Tibial nerve (tissue), 4 donors: ENCODE results near the gene HOPX. TPM values are rescaled to one million over a fixed set of nuclear protein-coding genes. Genes with fewer than 3 reads are reported as not detected.
"Not testable (repeated sequence)": the region's sequence is repeated elsewhere in the genome, so short reads cannot be mapped to it uniquely, and the experiment has no call there.

ENCODE experiments used
- DNase-seq, 2 donors: peaks; one replicate each; pipeline ENCODE4 v3.0.0-alpha.2; 2019; ENCODE audit warnings: low spot score in 2 of 2
- H3K27ac ChIP-seq, 4 donors: fragments of 200-600 bp; sonication (generic) in 3 of 4; one replicate each; pipeline ENCODE4 v1.5.1; 2017 to 2019; ENCODE audit warnings: mild to moderate bottlenecking in 1 of 4
- H3K27me3 ChIP-seq, 2 donors: fragments of 200-600 bp; sonication (generic) in 1 of 2; one replicate each; pipeline versions ENCODE4 v1.5.1 to v1.6.0; 2017 to 2019
- H3K36me3 ChIP-seq, 3 donors: fragments of 200-600 bp; sonication (generic); one replicate each; pipeline ENCODE4 v1.5.1; 2018 to 2019
- H3K4me1 ChIP-seq, 4 donors: fragments of 200-600 bp; sonication (generic) in 3 of 4; one replicate each; pipeline ENCODE4 v1.5.1; 2017 to 2019
- H3K4me3 ChIP-seq, 4 donors: fragments of 200-600 bp; sonication (generic) in 3 of 4; one replicate each; pipeline ENCODE4 v1.5.1; 2017 to 2019; ENCODE audit warnings: mild to moderate bottlenecking in 1 of 4, moderate library complexity in 1 of 4
- H3K9me3 ChIP-seq, 4 donors: fragments of 200-600 bp; sonication (generic) in 3 of 4; one replicate each; pipeline ENCODE4 v1.5.1; 2017 to 2019
- EP300 ChIP-seq, 2 donors: sonication (generic); formaldehyde crosslinking; IDR thresholded peaks; one replicate each; pipeline ENCODE4 v1.6.1; 2017; ENCODE audit warnings: antibody characterized with exemption in 2 of 2, mild to moderate bottlenecking in 1 of 2
- POLR2A ChIP-seq, 2 donors: fragments of 450-650 bp; IDR thresholded peaks; one replicate each; pipeline ENCODE4 v1.6.1; 2017; ENCODE audit warnings: antibody characterized with exemption in 2 of 2, mild to moderate bottlenecking in 2 of 2, moderate library complexity in 2 of 2
- WGBS, 2 donors: methylation state at CpG; one replicate each; pipeline ENCODE4 v1.1.5; 2018; 5-methylcytosine and 5-hydroxymethylcytosine counted together
- total RNA-seq, 4 donors: library from RNA; depleted of rRNA; stranded (reverse); fragments of >200 nt; gene quantifications; one replicate each; pipeline ENCODE4 v1.1.0, GENCODE V29; 2016
- TF ChIP-seq, protein P1 (sequence below), 5 experiments: fragments of 200-600 bp in 3 of 5; fragments of 450-650 bp in 2 of 5; sonication (generic) in 3 of 5; IDR thresholded peaks; one replicate each; pipeline ENCODE4 v1.5.1; 2016 to 2019; ENCODE audit warnings: antibody characterized with exemption in 5 of 5, mild to moderate bottlenecking in 3 of 5, moderate library complexity in 2 of 5

The HOPX gene
- total RNA-seq, 4 donors from 2014 or later, result 0.63 to 2.7 (median 1.9) TPM

DNA sequence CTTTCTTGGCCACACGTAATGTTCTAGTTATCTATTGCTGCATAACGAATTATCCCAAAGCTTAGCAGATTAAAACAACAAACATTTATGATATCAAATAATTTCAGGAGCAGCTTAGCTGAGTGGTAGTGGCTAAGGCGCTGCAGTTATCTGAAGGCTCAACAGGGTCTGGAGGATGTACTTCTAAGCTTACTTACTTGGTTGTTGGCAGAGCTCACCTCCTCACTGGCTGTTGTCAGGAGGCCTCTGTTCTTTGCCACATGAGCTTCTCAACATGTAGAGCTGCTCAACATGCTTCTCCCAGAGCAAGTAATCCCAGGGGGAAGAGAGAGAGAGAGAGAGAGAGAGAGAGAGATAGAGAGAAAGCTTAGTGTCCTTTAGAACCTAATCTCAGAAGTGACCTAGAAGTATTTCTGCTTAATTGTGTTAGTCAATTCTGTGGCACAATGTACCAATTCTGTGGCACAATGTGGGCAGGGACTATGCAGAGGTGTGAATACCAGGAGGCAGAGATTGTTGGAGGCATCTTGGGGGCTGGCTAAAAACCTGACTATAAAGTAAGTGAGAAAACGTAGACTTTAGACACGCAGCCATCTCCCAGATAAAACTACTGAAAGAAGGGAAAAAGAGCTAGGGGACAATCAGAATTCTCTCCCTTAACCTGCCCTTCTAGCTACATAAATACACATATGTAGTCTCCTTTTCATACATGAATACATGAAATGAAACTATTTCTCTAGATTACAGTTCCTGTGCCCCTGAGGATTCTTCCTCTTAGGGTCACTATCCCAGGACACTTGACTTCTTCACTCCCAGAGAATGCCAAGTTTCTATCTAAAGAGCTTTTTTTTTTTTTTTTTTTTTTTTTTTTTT lies 40.2 kb downstream of the HOPX start:
- no peak overlapping the region for H3K4me3 ChIP-seq
- no peak overlapping the region for H3K27ac ChIP-seq
- no peak for DNase-seq
- no peaks in the 10 kb centered on the region for H3K4me1 ChIP-seq
- no peaks in the 10 kb centered on the region for H3K27me3 ChIP-seq
- TF ChIP-seq POLR2A (IDR thresholded peaks at IDR 0.05) (no peak), EP300 (IDR thresholded peaks at IDR 0.05) (no peak)
- TF ChIP-seq, protein P1, sequence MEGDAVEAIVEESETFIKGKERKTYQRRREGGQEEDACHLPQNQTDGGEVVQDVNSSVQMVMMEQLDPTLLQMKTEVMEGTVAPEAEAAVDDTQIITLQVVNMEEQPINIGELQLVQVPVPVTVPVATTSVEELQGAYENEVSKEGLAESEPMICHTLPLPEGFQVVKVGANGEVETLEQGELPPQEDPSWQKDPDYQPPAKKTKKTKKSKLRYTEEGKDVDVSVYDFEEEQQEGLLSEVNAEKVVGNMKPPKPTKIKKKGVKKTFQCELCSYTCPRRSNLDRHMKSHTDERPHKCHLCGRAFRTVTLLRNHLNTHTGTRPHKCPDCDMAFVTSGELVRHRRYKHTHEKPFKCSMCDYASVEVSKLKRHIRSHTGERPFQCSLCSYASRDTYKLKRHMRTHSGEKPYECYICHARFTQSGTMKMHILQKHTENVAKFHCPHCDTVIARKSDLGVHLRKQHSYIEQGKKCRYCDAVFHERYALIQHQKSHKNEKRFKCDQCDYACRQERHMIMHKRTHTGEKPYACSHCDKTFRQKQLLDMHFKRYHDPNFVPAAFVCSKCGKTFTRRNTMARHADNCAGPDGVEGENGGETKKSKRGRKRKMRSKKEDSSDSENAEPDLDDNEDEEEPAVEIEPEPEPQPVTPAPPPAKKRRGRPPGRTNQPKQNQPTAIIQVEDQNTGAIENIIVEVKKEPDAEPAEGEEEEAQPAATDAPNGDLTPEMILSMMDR (IDR thresholded peaks at IDR 0.05), result no peak
- H3K36me3 ChIP-seq, result no peaks in the 10 kb centered on the region
- 77 to 84% methylated on average over 5 of the region's 5 CpGs for WGBS, 2 donors
- peaks cover 0 to 1% (median 0%) of the 10 kb centered on the region in 4 donors for H3K9me3 ChIP-seq

DNA sequence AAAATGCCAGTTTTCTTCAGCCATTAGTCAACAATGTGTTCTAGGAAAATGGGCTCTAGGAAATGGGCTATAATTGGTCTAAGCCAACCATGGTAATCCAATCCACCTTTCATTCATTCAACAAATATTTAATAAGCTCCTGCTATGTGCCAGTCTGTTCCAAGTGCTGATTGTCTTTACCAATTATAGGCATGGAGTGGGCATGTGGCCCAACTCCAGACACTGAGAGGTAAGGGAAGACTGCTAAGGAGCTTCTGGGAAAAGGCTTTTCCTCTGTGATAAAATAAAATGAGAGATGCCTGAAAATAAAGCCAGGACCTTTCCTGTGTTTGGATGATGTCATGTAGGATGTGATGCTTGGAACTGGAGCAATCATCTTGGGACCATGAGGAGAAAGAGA lies 43.3 kb downstream of the HOPX start:
- TF ChIP-seq EP300 (IDR thresholded peaks at IDR 0.05), result no peak
- TF ChIP-seq, protein P1 (IDR thresholded peaks at IDR 0.05), result no peak
- TF ChIP-seq POLR2A (IDR thresholded peaks at IDR 0.05), result no peak
- peaks cover 0 to 3% (median 0%) of the 10 kb centered on the region in 4 donors for H3K9me3 ChIP-seq
- H3K27me3 ChIP-seq, result no peaks in the 10 kb centered on the region
- DNase-seq, result no peak
- H3K36me3 ChIP-seq, result no peaks in the 10 kb centered on the region
- no peak overlapping the region for H3K27ac ChIP-seq
- no peaks in the 10 kb centered on the region for H3K4me1 ChIP-seq
- no peak overlapping the region for H3K4me3 ChIP-seq

DNA sequence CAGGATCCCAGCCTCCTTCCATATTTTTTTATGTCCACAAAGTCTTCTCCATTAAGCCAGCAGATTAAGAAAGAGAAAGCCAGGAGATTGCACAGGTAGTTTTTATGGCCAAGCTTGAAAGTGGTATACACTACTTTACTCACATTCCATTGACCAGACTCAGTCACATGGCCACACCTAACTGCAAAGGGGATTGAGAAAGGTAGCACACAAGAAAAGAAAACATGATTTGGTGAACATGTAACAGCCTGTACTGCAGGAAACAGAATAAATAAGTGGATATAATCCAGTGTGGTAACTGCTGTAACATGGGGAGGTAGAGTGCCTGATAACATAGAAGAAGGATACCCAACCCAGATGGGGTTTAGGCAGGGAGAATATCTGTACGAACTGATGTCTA lies 43.9 kb downstream of the HOPX start:
- Histone ChIP-seq H3K36me3 (no peaks in the 10 kb centered on the region), H3K9me3 (peaks cover 0 to 3% (median 0%) of the 10 kb centered on the region in 4 donors), H3K4me3 (no peak overlapping the region), H3K27me3 (no peaks in the 10 kb centered on the region), H3K4me1 (no peaks in the 10 kb centered on the region), H3K27ac (no peak overlapping the region)
- WGBS, 2 donors, result 84 to 87% methylated on average over 1 of the region's 1 CpG
- no peak for DNase-seq
- TF ChIP-seq, protein P1 (IDR thresholded peaks at IDR 0.05), result no peak
- TF ChIP-seq POLR2A (IDR thresholded peaks at IDR 0.05) (no peak), EP300 (IDR thresholded peaks at IDR 0.05) (no peak)

DNA sequence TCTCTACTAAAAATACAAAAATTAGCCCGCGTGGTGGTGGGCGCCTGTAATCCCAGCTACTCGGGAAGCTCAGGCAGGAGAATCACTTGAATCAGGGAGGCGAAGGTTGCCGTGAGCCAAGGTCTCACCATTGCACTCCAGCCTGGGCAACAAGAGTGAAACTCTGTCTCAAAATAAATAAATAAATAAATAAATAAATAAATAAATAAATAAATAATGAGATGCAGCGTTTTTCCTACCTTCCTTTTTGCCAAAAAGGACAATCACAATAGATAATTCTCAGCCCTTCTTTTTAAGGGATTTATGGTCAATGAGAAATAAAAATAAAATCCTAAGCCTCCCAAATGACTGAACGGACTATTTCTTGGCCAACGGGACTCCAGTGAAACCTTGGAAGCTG lies 46.1 kb downstream of the HOPX start:
- not testable (repeated sequence) for H3K27ac ChIP-seq, H3K9me3 ChIP-seq, H3K27me3 ChIP-seq, H3K4me1 ChIP-seq, H3K4me3 ChIP-seq, H3K36me3 ChIP-seq, DNase-seq
- WGBS, 2 donors, result 91 to 94% methylated on average over 9 of the region's 9 CpGs

DNA sequence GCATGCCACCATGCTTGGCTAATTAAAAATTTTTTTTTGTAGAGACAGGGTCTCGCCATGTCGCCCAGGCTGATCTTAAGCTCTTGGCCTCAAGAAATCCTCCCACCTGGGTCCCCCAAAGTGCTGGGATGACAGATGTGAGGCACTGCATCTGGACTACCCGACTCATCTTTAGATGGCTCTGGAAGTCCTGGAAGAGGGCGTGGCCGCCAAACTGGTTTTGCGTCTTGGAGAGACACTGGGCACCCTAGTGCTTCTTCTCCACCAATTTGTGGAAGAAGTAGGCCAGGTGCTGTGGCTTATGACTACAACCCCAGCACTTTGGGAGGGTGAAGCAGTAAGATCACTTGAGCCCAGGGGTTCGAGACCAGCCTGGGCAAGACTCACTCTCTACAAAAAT lies 47.6 kb downstream of the HOPX start:
- no peak for DNase-seq
- Histone ChIP-seq H3K9me3 (peaks cover 0 to 3% (median 0%) of the 10 kb centered on the region in 4 donors), H3K4me3 (no peak overlapping the region), H3K27ac (no peak overlapping the region), H3K4me1 (no peaks in the 10 kb centered on the region), H3K27me3 (no peaks in the 10 kb centered on the region), H3K36me3 (no peaks in the 10 kb centered on the region)
- WGBS, 2 donors, result 94 to 95% methylated on average over 7 of the region's 7 CpGs
- no peak for TF ChIP-seq EP300 (IDR thresholded peaks at IDR 0.05)
- no peak for TF ChIP-seq POLR2A (IDR thresholded peaks at IDR 0.05)
- TF ChIP-seq, protein P1 (IDR thresholded peaks at IDR 0.05), result no peak
